ENCODE results near the gene TNFAIP8L3.

DNA sequence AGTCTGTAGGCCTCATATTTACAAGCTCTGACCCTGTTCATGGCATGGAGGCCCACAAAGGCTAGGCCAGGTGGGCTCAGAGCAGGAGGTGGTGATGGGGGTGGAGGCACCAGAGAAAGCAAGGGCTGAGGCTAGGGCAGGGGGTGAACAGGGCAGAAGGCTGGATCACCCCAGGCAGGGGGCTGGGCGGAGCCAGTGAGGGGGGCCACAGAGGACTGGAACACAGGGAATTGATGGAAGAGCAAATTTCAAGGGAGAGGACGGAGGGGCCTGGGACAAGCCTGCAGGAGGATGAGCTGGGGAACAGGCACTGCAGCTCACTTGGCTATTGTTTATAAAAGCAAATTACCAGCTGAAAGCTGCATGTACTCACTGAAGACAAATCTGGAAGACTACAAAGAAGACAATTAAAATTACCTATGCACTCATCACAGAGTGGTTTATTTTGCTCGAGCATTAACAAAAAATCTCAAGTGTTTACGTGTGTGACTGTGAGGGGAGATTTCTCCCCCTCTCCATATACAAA lies 11.0 kb downstream of the TNFAIP8L3 start:
- no peak for TF ChIP-seq EP300 (IDR thresholded peaks at IDR 0.05)
- no peak for TF ChIP-seq CTCF (IDR thresholded peaks at IDR 0.05)
